Stimulated activated CD4-positive, alpha-beta T cell treated with anti-CD3 and anti-CD28 coated beads, Interleukin-15, amount 100 ng/mL, for 24 hours (primary cell): Measurements from ENCODE around the gene SRD5A2.
"Not testable (repeated sequence)": the region's sequence is repeated elsewhere in the genome, so short reads cannot be mapped to it uniquely, and the experiment has no call there.

Experiments
- DNase-seq: peaks from one replicate; pipeline ENCODE4 v3.0.0-alpha.2; 2020

SRD5A2 gene

DNA sequence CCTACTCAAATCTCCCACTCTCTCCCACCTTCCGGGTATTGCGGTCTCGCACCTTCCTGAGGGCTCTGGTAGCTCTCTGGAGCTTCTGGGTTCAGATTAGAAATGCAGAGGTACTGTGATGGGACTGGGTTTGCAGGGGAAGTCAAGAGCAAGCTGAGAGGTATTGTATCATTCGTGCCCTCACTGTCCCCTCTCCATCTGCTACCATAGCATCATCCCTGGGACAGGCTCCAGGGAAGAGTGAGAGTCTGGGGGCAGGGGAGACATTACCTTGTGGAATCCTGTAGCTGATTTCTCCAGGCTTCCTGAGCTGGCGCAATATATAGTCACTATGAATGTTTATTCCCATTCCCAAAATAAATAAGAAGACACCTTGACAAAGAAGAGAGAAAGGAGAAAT, 49.6 kb downstream of the SRD5A2 start:
- DNase-seq, result no peak

GRCh38 chr2:31529256-31529655, 51.5 kb downstream of the SRD5A2 start:
- DNase-seq, result no peak

GRCh38 chr2:31528823-31529222, 51.9 kb downstream of the SRD5A2 start:
- DNase-seq, result no peak

DNA sequence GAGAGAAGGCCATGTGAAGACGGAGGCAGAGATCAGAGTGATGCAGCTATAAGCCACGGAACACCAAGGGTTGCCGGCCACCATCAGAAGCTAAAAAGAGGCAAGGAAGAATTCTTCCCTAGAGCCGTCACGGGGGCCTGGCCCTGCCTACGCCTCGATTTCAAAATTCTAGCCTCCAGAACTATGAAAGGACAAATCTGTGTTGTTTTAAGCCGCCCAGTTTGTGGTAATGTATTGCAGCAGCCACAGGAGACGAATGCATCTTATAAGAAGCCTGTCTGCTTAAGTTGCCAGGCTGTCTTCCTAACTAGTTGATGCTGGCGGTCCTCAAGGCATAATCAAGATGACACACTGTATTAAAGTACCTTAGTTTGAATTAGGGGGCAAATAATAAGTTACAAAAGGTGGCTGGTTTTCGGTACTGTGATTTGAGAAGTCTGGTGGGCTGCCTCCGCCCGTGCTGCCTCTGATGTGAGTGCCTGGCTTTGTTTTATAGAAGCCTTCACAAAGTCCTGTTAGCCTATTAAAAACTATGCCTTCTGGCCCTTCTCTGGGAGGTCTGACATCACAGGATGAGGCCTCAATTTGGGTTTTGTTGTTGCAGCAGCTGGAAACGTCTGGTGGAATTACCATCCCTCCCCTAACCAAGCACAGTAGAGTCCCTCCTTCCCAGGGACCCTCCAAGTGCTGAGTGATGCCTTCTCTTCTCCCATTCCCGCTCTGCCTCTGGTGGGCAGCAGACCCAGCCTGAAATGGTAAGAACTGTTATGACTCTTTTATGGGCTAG, 53.6 kb downstream of the SRD5A2 start:
- no peak for DNase-seq

DNA sequence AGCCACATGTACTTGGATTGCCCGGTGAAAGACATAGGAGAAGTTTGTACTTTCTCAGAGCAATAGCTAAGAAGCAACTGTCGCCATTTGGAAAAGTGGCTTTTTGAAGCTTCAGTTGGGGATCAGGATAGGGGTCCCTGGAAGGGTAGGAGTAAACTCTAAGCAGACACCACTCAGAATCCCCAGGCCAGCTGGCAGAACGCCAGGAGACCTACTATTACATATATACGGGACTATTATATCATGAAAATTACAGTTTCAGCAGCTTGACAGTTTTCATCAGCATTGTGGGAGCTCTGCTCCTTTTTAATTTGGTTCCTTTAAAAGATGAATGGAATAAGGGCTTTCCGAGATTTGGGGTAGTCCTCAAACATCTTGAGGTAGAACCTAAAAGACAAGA, 54.9 kb downstream of the SRD5A2 start:
- DNase-seq, result no peak

DNA sequence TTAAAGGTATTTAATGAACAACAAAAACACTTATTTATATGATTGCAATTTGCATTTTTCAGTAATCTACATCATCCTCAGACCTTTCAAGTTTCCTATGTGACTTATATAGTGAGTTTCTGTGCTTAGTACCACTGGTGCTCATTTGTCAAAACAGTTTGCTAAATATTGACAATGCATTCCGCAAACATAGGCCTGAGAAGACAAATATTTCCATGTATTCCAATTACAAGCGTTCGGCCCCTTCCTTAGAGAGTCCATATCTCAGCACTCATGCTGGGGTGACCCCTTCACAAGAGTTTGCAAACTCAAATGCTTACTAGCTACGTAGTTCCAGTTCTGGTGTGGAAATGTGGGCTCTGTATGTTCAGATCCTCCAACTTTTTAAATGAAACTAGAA, 56.1 kb downstream of the SRD5A2 start:
- no peak for DNase-seq

GRCh38 chr2:31523871-31524492, 56.8 kb downstream of the SRD5A2 start:
- peak; percentile 68 for DNase-seq

DNA sequence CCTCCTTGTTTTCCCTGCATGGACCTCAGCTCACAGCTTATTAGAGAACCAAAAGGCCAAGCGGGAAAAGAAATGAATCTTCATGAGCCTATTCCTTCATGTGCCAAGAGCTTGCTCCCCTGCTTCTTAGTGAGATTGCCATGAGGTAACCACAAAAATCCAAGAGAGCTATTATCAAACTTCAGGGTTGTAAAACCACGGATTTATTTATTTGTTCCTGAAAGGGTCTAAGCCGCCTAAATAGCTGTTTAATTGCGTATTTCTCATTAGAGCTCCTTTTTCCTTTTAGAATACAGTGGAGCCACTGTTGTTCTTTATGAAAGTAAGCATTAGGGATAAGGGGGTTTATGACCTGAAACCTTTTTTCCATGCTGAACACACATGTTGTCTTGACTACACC, 58.0 kb downstream of the SRD5A2 start:
- no peak for DNase-seq

DNA sequence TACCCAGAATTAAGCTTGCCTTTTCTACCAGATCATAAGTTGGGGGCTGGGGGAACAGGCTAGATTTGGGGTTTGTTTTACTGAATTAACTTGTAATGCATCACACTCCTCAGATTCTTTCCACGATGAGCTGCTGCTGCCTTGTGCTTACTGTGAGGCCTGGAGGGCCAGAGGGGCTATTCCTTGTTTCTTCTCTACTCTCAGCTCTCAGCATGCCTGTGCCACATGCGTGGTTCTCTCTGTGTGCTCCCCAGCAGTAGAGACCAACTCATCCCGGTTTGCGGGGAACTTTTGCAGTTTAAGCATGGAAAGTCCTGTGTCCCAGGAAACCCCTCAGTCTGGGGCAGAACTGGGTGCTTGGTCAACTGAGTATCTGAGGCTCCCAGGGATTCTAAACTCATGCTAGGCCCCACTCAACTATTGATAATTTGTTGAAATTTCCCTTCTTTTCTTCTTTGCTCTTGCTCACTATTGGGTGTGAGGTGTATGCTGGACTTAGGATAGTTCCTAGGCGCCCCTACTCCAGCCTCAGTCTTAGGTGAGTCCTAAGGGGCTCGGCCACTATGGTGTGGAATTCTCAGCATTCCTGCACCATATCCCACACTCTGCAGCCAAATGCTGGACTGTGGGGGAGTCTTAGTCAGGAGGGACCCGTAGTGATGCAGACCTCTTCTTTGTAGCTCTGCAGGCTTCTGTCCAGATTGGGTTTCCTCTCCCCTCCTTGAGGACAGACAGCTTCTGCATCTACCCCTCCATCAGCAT, 63.1 kb downstream of the SRD5A2 start:
- DNase-seq, result no peak

DNA sequence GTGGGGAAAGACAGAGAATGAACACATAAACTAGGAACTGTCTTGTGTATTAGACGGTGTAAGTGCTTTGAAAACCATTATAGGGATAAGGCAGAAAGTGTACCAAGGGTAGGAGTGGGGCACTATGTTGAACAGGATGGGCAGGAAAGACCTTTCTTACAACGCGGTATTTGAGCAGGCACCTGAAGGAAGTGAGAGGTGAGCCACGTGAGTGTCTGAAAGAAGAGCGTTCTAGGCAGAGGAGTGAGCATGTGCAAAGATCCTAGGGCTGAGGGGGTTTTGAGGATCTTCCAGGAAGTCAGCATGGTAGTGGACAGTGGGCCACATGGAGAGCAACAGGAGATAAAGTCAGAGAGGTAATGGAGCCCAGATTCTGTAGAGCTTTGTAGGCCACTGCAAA, 65.2 kb downstream of the SRD5A2 start:
- DNase-seq, result no peak

- no peak for DNase-seq
Measured at GRCh38 chr2:31513553-31513952, 67.2 kb downstream of the SRD5A2 start.

GRCh38 chr2:31511376-31511775, 69.4 kb downstream of the SRD5A2 start:
- DNase-seq, result no peak

DNA sequence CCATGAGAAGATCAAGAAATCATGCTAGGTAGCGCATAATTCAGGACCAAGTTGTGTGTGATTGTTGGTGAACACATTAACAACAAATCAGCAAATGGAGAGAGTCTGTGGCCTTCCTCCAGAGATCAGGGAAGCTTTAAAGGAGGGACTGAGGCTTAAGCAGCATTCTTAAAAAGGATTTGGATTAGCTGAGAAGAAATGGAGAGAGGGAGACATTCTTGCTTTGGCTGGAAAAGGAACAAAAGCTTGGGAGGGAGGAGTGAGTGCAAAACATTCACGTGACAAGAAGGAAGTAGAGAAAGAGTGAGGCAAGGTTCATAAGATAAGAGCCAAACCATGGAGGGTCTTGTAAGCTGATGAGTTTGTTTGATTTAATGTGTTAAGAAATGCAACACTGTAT, 75.6 kb downstream of the SRD5A2 start:
- no peak for DNase-seq

DNA sequence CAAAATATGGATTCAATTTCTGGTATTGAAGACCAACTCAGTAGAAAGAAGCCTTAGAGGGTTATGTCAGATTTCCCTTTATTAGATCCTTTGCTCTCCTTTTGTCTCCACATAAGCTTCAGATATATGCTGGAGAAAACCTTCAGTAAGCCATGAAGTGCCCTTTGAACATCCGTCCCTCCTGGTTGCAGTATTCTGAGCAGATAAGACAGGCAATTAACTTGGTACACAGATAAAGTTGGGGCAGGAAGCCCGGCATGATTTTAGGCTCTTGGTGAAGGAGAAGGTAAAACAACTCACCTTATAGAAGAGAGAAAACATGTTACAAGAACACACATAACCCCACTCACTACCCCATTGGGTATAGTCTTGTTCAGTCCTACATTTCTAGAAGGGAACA, 76.4 kb downstream of the SRD5A2 start:
- no peak for DNase-seq

GRCh38 chr2:31496451-31496874, 84.3 kb downstream of the SRD5A2 start:
- DNase-seq, result not testable (repeated sequence)

DNA sequence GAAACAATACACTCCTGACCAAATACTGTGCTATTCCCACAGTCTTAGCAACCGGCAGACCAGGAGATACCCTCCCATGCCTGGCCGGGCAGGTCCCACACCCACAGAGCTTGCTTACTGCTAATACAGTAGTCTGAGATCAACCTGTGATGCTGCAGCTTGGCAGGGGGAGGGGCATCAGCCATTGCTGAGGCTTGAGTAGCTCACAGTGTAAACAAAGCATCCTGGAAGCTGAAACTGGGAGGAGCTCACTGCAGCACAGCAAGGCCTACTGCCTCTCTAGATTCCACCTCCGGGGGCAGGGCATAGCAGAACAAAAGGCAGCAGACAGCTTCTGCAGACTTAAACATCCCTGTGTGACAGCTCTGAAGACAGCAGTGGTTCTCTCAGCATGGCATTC, 91.4 kb downstream of the SRD5A2 start:
- not testable (repeated sequence) for DNase-seq

DNA sequence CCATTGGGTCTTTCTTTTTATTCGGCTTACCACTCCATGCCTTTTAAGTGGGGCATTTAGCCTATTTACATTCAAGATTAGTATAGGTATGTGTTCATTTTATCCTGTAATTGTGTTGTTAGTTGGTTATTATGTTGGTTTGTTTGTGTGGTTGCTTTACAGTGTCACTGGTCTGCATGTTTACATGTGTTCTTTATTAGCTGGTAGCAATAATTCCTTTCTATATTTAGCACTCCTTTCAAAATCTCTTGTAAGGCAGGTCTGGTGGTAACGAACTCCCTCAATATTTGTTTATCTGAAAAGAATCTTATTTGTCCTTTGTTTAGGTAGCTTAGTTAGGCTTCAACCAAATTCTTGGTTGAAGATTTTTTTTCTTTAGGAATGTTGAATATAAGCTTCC, 97.5 kb downstream of the SRD5A2 start:
- DNase-seq, result no peak

DNA sequence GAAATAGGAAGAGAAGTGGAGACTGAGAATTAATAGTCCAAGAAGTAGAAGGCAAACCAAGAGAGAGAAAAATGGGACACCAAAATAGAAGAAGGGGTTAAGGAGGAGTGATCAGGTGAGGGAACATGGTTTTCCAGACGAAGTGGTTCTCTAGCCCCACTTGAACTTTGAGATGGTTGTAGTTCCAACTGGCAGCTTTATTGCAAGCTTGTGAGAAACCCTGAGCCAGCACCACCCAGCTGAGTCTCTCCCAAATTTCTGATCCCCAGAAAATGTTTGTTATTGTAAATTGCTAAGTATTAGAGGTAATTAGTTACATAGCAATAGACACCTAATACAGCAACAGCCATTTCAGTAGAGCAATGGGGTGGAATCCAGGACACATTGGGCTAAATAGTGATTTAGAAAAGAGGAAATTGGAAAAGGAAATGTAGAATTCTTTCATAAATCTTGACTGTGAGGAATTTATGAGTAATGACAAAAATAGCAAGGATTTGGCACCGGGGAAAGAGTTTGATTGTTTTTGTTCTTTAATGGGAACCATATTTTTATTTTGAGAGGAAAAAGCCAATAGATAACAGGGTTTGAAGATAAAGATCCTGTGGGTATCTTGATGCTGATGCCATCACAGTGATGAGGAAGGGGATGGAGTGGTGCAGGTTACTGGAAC, 104.1 kb downstream of the SRD5A2 start:
- no peak for DNase-seq

DNA sequence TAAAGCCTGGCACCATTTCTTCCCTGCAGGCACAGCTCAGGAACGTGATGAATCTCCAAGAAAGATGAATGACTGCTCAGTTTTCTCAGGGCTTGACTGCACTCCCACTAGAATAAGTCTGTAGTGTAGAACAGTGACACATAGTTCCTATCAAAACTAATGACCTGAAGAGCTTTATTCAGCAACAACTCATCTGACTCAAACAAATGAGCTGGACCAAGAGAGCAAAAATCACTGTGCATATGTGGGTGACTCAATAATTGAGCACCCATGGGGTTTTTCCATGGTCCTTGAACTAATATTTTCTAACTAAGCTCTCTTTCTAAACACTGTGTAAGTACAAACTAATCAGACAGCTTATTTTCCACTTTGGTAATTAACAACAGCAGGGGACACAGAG, 105.0 kb downstream of the SRD5A2 start:
- DNase-seq, result no peak

DNA sequence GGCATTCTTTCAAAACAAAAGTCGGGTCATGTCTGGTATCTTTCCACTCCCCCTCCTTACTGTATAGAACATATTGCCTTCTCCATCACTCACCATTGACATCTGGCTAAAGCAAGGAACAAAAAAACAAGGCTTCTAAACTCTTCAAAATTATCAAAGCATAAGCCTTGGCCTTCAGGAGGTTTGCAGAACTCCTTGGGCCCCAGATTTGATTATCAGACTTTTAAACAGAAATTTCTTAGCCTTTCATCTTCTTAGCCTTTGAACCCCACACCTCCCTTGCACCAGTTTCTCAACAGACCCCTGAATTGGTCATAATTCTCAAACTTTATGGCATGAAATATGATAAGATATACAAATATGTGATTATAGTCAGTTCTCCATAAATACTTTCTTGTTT, 106.4 kb downstream of the SRD5A2 start:
- no peak for DNase-seq
